ENCODE data around the gene CLMN. TPM values are rescaled to one million over a fixed set of nuclear protein-coding genes. Genes with fewer than 3 reads are reported as not detected.

CLMN gene
- total and polyA plus RNA-seq, 2 of the 8 experiments (the other 6 are each of a cell fraction or from before 2014, with no cell fraction given): 1.6 to 8.2 TPM

- no peak for TF ChIP-seq TEAD4 (IDR thresholded peaks at IDR 0.05; ENCODE audit: low read depth, low read length)
- TF ChIP-seq SP2 (IDR thresholded peaks at IDR 0.05; ENCODE audit: low read length): no peak
- TF ChIP-seq BACH1 (IDR thresholded peaks at IDR 0.05; ENCODE audit: low read length): no peak
- TF ChIP-seq EP300 (IDR thresholded peaks at IDR 0.05; ENCODE audit: borderline replicate concordance in 1 of 2, low read depth in 2 of 2, low read length in 2 of 2): no peak
- TF ChIP-seq GABPA (IDR thresholded peaks at IDR 0.05; ENCODE audit: borderline replicate concordance, insufficient read depth, low read length): no peak
These were observed 579 bp upstream of the CLMN start (continued) for GRCh38 chr14:95320078-95320895.

Measured in H1 (cell line).